ENCODE data around the gene DNAJC4. TPM values are rescaled to one million over a fixed set of nuclear protein-coding genes. Genes with fewer than 3 reads are reported as not detected.

The DNAJC4 gene
- total RNA-seq, 1 donor from 2014 or later: 7.2 TPM

DNA sequence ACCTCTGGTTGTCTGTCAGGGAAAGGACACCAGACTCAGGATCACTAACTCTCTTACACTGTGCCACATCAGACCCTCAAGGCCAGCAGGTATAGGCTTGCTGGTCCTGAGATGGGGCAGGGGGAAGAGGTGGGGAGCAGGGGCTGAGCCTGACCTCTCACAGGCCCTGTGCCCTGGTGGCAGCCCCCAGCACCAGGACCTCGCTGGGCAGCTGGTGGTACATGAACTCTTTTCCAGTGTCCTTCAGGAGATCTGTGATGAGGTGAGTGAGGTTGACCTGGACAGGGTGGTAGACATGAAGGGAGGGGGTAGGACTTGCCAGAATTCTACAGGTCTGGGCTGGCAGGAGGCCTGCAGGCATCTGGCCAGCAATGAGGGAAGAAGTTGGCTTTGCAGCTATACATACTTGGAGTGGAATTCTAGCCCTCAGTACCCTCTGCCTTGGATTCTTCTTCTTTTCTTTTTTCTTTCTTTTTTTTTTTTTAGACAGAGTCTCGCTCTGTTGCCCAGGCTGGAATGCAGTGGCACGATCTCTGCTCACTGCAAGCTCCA lies 2.9 kb upstream of the DNAJC4 start:
- DNase-seq (ENCODE audit: low read depth): no peak

DNA sequence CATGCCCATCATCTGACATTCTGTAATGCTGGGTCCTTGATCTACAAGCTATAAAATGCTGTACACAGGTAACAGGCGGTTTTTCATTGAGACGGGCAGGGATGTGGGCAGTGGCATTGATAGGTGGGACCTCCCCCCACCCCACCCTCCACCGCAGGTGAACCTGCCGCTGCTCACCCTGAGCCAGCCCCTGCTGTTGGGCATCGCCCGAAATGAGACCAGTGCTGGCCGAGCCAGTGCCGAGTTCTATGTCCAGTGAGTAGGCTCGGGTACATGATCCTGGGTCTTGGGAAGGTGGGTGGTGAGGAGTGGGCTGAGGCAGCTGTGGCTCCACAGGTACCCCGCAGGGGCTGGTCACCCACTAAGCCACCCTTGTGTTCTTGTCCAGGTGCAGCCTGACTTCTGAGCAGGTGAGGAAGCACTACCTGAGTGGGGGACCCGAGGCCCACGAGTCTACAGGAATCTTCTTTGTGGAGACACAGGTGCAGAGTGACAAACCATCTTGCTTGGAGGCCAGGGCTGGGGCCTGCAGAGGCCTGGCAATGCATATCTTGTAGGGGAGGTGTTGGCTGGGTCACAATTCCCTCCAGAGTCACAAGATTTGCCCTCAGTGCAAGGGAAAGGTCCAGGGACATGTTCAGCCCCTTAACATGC lies 1.1 kb upstream of the DNAJC4 start:
- no peak for DNase-seq (ENCODE audit: low read depth)

DNA sequence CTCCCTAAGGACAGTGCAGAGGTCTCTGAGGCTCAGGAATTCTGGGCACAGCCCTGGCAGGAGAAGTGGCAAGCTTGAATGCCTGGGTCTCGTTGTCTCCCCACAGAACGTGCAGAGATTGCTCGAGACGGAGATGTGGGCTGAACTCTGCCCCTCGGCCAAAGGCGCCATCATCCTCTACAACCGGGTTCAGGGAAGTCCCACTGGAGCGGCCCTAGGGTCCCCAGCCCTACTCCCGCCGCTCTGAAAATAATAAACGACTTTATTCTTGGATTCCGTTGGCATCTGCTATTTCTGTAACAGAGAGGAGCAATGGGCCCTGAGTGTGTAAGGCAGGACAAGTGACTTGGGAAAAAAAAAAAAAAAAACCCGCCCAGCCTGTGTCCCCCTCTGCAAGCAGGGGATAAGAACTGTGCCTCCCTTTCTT lies 591 bp upstream of the DNAJC4 start:
- DNase-seq (ENCODE audit: low read depth): no peak

DNA sequence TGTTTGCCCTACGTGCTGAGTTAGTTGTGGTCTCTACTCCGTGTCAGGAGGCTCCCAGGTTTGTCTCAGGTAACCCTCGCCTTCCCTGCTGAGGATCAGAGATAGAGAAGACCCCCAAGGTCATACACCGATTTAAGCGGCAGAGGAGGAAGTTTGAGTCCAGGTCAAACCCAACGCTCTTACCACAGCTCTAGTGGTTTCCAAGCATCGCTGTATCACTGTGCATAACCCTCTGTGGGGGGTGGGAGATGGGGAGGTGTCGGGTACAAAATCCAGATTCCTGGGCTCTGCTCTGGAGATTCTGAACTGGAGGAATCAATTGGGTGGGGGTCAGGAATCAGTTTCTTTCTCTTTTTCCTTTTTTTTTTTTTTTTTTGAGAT lies 627 bp downstream of the DNAJC4 start:
- DNase-seq (ENCODE audit: low read depth): no peak

DNA sequence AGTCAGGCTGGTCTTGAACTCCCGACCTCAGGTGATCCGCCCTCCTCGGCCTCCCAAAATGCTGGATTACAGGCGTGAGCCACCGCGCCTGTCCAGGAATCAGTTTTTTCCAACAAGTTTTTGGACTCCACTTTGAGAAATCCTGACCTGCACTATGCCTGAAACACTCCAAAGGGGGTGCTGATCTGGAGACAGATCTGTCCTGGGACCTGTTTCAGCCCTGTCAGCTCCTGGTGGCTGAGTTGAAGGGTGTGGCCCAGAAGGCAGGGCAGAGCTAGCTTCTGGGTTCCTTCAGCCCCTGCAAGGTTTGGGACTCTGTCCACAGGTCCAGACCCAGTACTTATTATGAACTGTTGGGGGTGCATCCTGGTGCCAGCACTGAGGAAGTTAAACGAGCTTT lies 1.2 kb downstream of the DNAJC4 start:
- DNase-seq (ENCODE audit: low read depth): no peak

DNA sequence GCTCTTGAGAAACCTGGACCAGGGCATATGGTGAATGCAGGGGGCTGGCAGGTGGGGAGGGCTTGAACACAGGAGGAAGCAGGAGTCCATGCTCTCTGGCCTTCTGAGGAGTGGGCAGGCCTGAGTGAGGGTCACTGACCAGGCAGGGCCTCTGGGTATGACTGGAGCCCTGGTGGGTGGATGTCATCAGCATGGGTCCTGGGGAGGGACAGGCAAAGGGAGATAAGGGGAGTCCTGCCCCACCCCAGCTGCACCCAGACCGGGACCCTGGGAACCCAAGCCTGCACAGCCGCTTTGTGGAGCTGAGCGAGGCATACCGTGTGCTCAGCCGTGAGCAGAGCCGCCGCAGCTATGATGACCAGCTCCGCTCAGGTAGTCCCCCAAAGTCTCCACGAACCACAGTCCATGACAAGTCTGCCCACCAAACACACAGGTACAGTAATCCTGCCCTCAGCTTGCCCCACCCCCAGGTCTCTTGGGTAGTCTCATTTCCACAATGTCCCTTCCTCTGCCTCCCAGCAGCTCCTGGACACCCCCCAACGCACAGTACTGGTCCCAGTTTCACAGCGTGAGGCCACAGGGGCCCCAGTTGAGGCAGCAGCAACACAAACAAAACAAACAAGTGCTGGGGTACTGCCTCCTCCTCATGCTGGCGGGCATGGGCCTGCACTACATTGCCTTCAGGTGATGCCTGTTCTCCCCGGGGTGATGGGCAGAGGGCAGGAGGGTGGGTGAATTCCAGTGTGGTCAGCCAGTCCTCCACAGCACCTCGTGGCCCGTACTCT lies 2.0 kb downstream of the DNAJC4 start:
- no peak for DNase-seq (ENCODE audit: low read depth)

DNA sequence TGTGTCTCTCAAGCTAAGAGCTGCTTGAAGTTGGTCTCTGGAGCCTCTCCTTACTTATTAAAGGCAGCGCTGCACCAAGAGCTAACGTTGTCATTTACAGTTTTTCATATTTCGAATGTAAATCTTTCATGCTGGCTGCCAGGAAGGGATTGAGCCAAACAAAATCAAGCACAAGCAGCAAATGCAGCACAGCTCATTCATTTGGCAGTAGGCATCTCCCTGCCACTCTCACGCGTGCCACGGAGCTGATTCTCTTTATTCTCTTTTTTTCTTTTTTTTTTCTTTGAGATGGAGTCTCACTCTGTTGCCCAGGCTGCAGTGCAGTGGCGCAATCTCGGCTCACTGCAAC lies 2.6 kb downstream of the DNAJC4 start:
- DNase-seq (ENCODE audit: low read depth): no peak

DNA sequence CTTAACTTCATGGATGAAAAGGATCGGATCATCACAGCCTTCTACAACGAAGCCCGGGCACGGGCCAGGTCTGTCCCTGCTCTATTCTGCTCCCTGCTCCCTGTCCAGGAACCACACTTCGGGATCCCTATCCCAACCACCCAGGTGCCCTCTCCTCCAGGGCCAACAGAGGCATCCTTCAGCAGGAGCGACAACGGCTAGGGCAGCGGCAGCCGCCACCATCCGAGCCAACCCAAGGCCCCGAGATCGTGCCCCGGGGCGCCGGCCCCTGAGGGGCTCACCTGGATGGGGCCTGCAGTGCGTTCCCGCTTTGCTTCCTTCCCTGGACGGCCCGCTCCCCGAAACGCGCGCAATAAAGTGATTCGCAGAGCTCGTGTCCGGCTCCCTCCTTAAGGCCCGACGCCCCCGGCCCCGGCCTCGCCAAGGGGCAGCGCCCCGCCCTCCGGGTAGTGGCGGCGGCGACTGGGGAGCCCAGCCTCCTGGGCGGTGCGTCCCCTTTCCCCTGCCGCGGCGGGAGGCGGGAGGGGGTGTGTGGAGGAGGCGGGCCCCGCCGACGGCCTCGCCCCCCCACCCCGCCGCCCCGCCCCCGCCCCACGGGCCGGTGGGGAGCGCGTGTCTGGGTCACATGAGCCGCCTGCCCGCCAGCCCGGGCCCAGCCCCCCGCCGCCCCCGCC lies 3.7 kb downstream of the DNAJC4 start, which contains the start of gene VEGFB:
VEGFB (plus strand) TSS at position 672 of the 674 bp plus-strand sequence. CDS start 250 bp downstream, outside the sequence.
- peak; percentile 63 for DNase-seq (ENCODE audit: low read depth)

DNA sequence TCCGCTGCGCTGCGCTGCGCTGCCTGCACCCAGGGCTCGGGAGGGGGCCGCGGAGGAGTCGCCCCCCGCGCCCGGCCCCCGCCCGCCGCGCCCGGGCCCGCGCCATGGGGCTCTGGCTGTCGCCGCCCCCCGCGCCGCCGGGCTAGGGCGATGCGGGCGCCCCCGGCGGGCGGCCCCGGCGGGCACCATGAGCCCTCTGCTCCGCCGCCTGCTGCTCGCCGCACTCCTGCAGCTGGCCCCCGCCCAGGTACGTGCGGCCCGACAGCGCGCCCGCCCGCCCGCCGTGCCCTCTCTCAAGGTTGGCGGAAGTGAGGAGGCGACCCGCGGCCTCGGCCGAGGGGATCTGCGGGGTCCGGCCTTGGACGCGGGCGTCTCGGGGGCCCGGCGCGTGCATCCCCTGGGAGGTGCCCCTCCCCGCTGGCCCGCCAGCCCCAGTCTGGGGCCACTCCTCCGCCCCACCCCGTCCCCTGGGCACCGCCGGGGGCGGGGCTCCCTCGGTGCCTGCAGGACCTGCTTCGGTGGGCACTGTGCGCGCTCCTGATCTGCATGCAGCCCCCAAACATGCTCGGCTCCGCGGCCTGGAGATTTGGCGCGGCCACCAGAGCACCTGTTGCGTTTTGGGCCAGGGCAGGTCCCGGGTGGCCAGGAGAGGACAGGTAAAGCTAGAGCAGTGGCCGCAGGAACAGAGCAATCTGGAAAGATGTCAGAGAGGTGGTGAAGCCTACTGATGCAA lies 4.5 kb downstream of the DNAJC4 start:
- peak; percentile 43 for DNase-seq (ENCODE audit: low read depth)

DNA sequence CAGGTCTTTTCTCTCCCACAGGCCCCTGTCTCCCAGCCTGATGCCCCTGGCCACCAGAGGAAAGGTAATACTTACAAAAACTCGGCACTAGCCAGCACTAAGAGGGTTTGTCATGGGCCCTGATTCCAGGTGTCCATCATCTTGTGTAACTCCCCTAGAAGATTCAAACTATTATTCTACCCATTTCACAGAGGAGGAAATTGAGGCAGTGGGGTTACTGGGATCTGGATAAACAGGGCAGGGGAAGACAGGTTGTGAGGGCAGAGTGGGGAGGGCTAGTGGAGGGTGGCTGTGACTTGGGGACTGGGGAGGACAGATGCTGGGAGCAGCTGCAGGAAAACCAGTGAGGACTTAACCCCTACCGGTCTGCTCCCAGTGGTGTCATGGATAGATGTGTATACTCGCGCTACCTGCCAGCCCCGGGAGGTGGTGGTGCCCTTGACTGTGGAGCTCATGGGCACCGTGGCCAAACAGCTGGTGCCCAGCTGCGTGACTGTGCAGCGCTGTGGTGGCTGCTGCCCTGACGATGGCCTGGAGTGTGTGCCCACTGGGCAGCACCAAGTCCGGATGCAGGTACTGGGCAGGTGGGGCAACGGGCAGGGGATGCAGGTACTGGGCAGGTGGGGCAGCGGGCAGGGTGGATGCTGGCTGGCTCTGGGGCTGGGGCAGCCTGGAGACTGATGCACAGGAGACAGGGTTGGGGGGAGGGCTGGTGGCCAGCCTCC lies 5.3 kb downstream of the DNAJC4 start:
- DNase-seq (ENCODE audit: low read depth): no peak

DNA sequence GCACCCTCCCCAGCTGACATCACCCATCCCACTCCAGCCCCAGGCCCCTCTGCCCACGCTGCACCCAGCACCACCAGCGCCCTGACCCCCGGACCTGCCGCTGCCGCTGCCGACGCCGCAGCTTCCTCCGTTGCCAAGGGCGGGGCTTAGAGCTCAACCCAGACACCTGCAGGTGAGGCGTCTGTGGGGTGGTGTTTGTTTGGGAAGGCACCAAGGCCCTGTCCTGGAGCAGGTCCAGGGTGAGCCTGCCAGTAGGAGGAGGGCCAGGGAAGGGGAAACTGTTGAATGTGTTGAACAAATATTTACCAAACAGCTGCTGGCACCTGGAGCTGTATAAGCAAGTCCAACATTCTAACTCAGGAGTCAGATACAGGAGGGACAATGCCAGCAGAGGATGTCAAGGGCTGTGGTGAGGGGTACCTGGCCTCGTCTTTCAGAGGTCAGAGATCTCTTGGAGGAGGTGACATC lies 7.2 kb downstream of the DNAJC4 start:
- DNase-seq (ENCODE audit: low read depth): no peak

DNA sequence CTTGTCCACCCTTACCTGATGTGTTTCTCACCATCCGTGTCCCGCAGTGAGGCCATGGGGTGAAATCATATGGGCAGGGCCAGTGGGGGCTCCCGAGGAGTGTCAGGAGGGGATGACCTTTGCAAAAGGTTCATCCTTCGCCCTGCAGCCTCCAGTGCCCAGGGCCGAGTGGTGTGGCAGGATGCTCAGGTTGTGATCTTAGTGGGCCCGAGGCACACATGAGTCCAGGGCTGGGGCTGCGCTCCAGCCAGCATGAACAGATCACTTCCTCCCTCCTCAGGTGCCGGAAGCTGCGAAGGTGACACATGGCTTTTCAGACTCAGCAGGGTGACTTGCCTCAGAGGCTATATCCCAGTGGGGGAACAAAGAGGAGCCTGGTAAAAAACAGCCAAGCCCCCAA lies 7.7 kb downstream of the DNAJC4 start:
- no peak for DNase-seq (ENCODE audit: low read depth)

DNA sequence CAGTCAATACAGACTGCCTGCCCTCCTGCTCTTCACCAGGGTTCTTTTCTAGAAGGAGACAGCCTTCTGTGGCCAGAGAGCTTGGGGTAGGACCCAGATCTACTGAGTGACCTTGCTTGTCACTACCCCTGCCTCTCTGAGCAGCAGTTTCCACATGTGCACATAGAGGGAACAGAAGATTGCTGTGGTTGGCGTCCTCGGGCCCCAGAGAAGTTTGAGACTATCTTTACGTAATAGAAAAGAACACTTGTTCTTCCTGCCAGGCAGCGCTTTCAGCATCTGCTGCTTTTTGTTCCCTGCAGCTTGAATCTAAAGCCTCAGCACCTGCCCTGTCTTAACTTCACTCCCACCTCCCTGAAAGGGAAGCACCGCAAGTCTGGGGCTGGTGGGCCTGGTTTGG lies 8.7 kb downstream of the DNAJC4 start:
- no peak for DNase-seq (ENCODE audit: low read depth)

DNA sequence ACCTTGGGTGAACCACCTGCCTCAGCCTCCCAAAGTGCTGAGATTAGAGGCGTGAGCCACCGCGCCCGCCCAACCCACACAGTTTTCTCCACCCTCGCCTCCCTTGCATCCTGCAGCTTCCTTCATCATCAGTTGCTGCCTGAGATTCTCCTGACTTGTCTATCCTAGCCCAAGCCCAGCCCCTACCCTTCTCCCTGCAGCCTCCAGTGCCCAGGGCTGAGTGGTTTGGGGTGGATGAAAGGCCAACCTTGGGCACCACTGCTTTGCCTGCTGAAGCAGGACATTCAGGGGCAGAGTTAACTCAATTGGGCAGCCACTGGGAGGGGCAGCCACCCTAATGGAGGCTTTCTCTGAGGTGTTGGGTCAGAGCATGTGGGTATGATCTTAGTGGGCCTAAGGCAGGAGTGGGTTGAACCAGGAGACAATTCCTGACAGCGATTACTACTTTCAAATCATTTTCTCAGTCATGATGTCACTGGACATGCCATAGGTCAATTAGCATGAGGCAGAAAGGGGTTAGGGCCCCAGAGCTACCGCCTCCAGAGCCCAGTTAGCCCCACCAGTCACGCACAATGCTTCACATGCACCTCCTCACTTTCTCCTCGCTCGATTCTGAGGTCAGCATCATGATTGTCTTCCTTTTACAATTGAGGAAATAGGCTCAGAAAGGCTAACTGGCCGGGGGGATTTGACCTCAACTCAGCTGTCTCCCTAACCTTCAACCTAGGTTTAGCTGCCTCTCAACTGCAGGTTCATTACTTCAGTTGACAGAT lies 9.5 kb downstream of the DNAJC4 start:
- no peak for DNase-seq (ENCODE audit: low read depth)

DNA sequence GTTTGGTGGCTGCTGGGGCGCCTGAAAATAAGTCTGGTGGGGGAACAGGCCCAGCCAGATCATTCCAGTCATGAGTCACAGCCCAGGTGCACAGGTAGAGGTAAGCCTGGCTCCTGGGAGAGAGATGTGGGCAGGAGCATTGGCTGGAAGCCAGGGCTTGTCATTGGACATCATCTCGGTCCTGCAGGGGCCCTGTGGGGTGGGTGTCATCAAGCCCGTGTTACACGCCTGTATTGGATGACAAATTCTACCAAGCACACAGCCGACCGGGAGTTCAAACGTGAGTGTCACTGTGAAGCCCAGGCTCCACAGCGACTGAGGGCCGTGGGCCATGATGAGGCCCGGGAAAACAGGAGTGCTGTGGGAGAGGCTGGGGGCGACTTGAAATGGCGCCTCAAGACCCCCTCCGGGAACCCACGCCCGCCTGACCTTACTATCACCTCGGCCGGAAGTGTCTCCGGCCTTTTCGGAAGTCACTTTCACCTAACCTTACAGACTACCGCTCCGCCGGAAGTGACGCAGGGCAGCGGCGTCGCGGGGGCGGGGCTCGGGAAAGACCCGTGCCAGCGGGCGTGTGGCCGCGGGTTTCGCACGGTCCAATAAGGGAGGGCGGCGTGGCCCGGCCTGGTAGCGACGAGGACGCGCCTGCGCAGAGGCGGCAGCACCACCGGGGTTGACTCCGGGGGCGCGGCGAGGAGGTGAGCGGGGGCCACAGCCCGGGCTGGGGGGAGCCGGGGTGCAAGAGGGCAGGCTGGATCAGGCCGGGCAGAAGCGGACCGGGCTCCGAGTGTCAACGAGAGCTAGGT lies 10.3 kb downstream of the DNAJC4 start, which contains the start of gene FKBP2:
FKBP2 (plus strand) TSS at position 661 of the 806 bp plus-strand sequence. CDS start 1,293 bp downstream, outside the sequence.
- DNase-seq (ENCODE audit: low read depth): peak; percentile 97

DNA sequence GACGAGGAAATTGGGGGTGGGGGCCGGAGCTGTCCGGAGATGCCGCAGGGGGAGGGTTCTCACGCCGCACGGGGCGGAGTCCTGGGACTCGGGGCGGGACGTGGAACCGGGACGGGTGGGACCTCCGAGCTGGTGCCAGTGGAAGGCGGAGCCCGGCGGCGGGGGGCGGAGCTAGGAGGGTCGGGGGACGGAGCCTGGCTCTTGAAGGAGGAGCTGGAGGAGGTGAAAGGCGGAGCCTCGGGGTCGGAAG lies 10.8 kb downstream of the DNAJC4 start:
- peak; percentile 99 for DNase-seq (ENCODE audit: low read depth)

DNA sequence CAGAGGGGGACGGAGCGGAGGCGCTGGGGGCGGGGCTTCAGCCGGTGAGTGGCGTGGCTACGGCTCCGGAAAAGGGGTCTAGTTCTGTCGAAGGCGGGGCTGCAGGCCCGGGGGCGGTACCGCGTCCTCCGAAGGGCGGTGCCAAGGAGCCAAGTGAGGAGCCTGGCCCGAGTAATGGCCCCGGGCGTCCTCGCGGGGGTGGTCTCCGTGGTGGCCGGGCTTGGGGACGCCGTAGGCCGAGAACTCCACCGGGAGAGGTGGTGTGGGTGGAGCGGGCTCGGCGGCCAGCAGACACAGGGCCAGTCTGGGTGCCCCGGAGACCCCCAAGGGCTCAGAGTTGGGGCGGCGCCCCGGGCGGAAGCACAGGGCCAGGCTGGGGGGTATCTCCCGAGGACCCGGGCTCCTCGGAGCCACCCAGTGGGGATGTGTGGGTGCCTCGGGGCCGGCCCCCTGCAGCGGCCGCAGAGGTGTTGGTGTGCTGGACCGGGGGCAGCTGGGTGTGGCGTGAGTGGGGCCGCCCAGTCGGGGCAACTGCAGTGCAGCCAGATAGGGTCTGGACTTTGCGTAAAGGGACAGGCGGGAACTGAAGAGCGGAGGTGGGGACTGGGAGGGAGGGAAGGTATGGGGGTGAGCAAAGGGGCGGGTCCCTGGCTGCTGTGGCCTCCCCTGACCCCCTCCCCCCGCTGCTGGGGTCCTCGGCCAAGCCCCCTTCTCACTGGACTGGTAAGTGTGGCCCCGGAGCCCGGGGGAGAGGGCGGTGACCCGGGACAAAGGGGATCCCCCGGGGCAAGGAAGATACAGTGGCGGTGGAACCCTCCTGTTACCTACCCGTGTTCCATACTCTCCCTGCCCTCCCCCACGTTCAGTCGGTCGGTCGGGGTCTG lies 11.4 kb downstream of the DNAJC4 start:
- peak; percentile 58 for DNase-seq (ENCODE audit: low read depth)

DNA sequence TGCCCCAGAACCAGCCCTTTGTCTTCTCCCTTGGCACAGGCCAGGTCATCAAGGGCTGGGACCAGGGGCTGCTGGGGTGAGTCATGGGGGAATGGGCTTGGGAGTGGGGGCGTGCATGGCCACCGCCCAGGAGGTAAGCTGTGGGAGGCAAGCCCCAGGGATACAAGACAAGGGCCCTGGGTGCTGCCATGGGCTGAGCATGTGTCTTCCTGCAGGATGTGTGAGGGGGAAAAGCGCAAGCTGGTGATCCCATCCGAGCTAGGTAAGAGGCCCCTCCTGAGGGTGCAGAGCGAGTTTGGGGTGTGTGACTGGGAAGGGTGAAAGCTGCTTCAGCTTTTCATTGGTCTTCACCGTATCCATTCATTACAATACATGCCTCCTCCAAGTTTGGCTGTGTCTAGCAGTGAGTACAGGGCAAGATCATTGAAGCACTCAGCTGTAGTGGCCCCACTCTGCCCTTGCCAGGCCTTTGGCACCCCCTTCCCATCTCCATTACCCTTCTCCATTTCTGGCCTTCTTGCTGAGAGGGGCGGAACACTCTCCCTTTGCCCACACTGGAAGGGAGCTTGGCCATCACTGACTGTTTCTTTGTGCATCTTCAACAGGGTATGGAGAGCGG lies 13.0 kb downstream of the DNAJC4 start:
- no peak for DNase-seq (ENCODE audit: low read depth)

Measured in myocyte (in vitro differentiated cells).